GM23248 (cell line): ENCODE measurements around the gene CCR1. TPM values are rescaled to one million over a fixed set of nuclear protein-coding genes. Genes with fewer than 3 reads are reported as not detected.

Experiments used
- DNase-seq: peaks from one replicate; pipeline ENCODE4 v3.0.0-alpha.2; 2015
- H2AFZ ChIP-seq: fragments of 200-600 bp; sonication (generic); 2 replicates; pipeline ENCODE4 v1.6.1; 2016; ENCODE audit warnings: antibody characterized with exemption
- H3F3A ChIP-seq: fragments of 200-600 bp; sonication (generic); 2 replicates; pipeline ENCODE4 v1.6.1; 2016; ENCODE audit warnings: mild to moderate bottlenecking, antibody characterized with exemption, mixed run types; ENCODE audit not compliant: insufficient read depth
- H3K27ac ChIP-seq: fragments of 200-600 bp; sonication (generic); 2 replicates; pipeline ENCODE4 v1.5.1; 2016; ENCODE audit warnings: mild to moderate bottlenecking
- H3K27me3 ChIP-seq: fragments of 200-600 bp; sonication (generic); replicated peaks from 2 replicates; pipeline ENCODE4 v1.6.1; 2016; ENCODE audit warnings: mild to moderate bottlenecking; ENCODE audit not compliant: insufficient read depth
- H3K36me3 ChIP-seq: fragments of 200-600 bp; sonication (generic); 2 replicates; pipeline ENCODE4 v1.6.1; 2016; ENCODE audit warnings: low read depth, mild to moderate bottlenecking
- H3K4me1 ChIP-seq: fragments of 200-600 bp; sonication (generic); 2 replicates; pipeline ENCODE4 v1.6.1; 2016; ENCODE audit warnings: mild to moderate bottlenecking; ENCODE audit not compliant: insufficient read depth
- H3K4me2 ChIP-seq: fragments of 200-600 bp; sonication (generic); one replicate; pipeline ENCODE4 v1.6.1; 2016; ENCODE audit warnings: mild to moderate bottlenecking; ENCODE audit not compliant: unreplicated experiment
- H3K4me3 ChIP-seq: fragments of 200-600 bp; sonication (generic); 2 replicates; pipeline ENCODE4 v1.5.1; 2016; ENCODE audit warnings: mild to moderate bottlenecking
- H3K79me2 ChIP-seq: fragments of 200-600 bp; sonication (generic); 2 replicates; pipeline ENCODE4 v1.6.1; 2016; ENCODE audit warnings: mild to moderate bottlenecking; ENCODE audit not compliant: insufficient read depth
- H3K9ac ChIP-seq: fragments of 200-600 bp; sonication (generic); 2 replicates; pipeline ENCODE4 v1.6.1; 2016; ENCODE audit warnings: mild to moderate bottlenecking
- H3K9me2 ChIP-seq: fragments of 200-600 bp; sonication (generic); 2 replicates; pipeline ENCODE4 v1.6.1; 2016; ENCODE audit warnings: mixed run types, mild to moderate bottlenecking, moderate library complexity; ENCODE audit not compliant: insufficient read depth
- H3K9me3 ChIP-seq: fragments of 200-600 bp; sonication (generic); one replicate; pipeline ENCODE4 v1.6.1; 2017; ENCODE audit warnings: low read depth
- H4K20me1 ChIP-seq: fragments of 200-600 bp; sonication (generic); 2 replicates; pipeline ENCODE4 v1.6.0; 2016; ENCODE audit not compliant: insufficient read depth
- EZH2 ChIP-seq: fragments of 200-600 bp; sonication (generic); IDR thresholded peaks from 2 replicates; pipeline ENCODE4 v1.6.1; 2018; ENCODE audit warnings: antibody characterized with exemption, mild to moderate bottlenecking; ENCODE audit not compliant: insufficient read depth, poor library complexity, severe bottlenecking
- EZH2phosphoT487 ChIP-seq: fragments of 200-600 bp; sonication (generic); IDR thresholded peaks from 2 replicates; pipeline ENCODE4 v1.6.1; 2018; ENCODE audit warnings: antibody characterized with exemption, moderate library complexity, mild to moderate bottlenecking, low read depth; ENCODE audit not compliant: insufficient read depth
- WGBS, 2 experiments: methylation state at CpG; one replicate each; pipeline ENCODE4 v1.1.6; 2015 to 2017; ENCODE audit warnings: low lambda C conversion rate in 2 of 2, low coverage in 1 of 2; ENCODE audit errors: missing lambda C conversion rate in 2 of 2; 5-methylcytosine and 5-hydroxymethylcytosine counted together
- in situ Hi-C: fragments of 300-500 bp; cut with MboI; formaldehyde crosslinking; loops from 2 replicates; pipeline ENCODE4 v1.15.0; 2020
- polyA plus RNA-seq: library from polyadenylated mRNA; unstranded; fragments of >200 nt; fragmentation: Nextera tagmentation; extraction: Ambion mirVana; gene quantifications from 2 replicates; pipeline ENCODE4 v1.2.1, GENCODE V29; 2016
- total RNA-seq: library from RNA; depleted of rRNA; stranded (reverse); fragments of >200 nt; shearing (Covaris generic); gene quantifications from 2 replicates; pipeline ENCODE4 v1.2.3, GENCODE V29; 2014

CCR1 gene
- total and polyA plus RNA-seq, 2 experiments from 2014 or later, result not detected

- 17 to 21% methylated on average over 5 of the region's 5 CpGs for WGBS, 2 experiments
- Histone ChIP-seq H2AFZ (no peak overlapping the region), H4K20me1 (no peaks in the 10 kb centered on the region), H3K27ac (no peak overlapping the region), H3F3A (no peaks in the 10 kb centered on the region; the same call in 1 of the 2 replicates), H3K79me2 (no peaks in the 10 kb centered on the region), H3K36me3 (no peaks in the 10 kb centered on the region), H3K9me3 (no peaks in the 10 kb centered on the region), H3K4me1 (0 out of 2 replicates have a peak, but pooled peaks cover 2% of the 10 kb centered on the region), H3K27me3 (peaks cover 64% of the 10 kb centered on the region), H3K9me2 (no peaks in the 10 kb centered on the region), H3K4me2 (peak overlapping the region; percentile 19), H3K9ac (no peak overlapping the region), H3K4me3 (no peak overlapping the region)
- in situ Hi-C loops, result no loop called here
- TF ChIP-seq EZH2 (no peak), EZH2phosphoT487 (no peak)
- DNase-seq, result peak; percentile 84
Measured at GRCh38 chr3:46228260-46229242, 20.4 kb upstream of the CCR1 start.

- no peak for DNase-seq
- no peaks in the 10 kb centered on the region for H3K9me2 ChIP-seq
- no peaks in the 10 kb centered on the region for H3K36me3 ChIP-seq
- no peaks in the 10 kb centered on the region for H3F3A ChIP-seq
- H3K9ac ChIP-seq, result no peak overlapping the region
- no peak overlapping the region for H3K27ac ChIP-seq
- H2AFZ ChIP-seq, result no peak overlapping the region
- H3K9me3 ChIP-seq, result no peaks in the 10 kb centered on the region
- H3K4me3 ChIP-seq, result no peak overlapping the region
- no peaks in the 10 kb centered on the region for H3K79me2 ChIP-seq
- in situ Hi-C loops, result no loop called here
- TF ChIP-seq EZH2phosphoT487 (no peak), EZH2 (no peak)
- H4K20me1 ChIP-seq, result no peaks in the 10 kb centered on the region
- 46 to 48% methylated on average over 7 of the region's 7 CpGs for WGBS, 2 experiments
- H3K27me3 ChIP-seq, result peaks cover 39% of the 10 kb centered on the region
- no peak overlapping the region for H3K4me2 ChIP-seq
- H3K4me1 ChIP-seq, result no peaks in the 10 kb centered on the region
Measured at GRCh38 chr3:46222435-46223161, 14.5 kb upstream of the CCR1 start.

GRCh38 chr3:46221938-46222337 is 13.8 kb upstream of the CCR1 start:
- in situ Hi-C loops, result no loop called here
- 60 to 71% methylated on average over 1 of the region's 1 CpG for WGBS, 2 experiments

GRCh38 chr3:46221391-46221790 is 13.3 kb upstream of the CCR1 start:
- H3F3A ChIP-seq, result no peaks in the 10 kb centered on the region
- TF ChIP-seq EZH2, result no peak
- no peak for TF ChIP-seq EZH2phosphoT487
- no peaks in the 10 kb centered on the region for H3K79me2 ChIP-seq
- H3K36me3 ChIP-seq, result no peaks in the 10 kb centered on the region
- H3K4me3 ChIP-seq, result no peak overlapping the region
- H4K20me1 ChIP-seq, result no peaks in the 10 kb centered on the region
- no peak overlapping the region for H3K9ac ChIP-seq
- no peak overlapping the region for H3K4me2 ChIP-seq
- no peaks in the 10 kb centered on the region for H3K4me1 ChIP-seq
- H3K9me3 ChIP-seq, result no peaks in the 10 kb centered on the region
- peaks cover 30% of the 10 kb centered on the region for H3K27me3 ChIP-seq
- DNase-seq, result no peak
- no peaks in the 10 kb centered on the region for H3K9me2 ChIP-seq
- H3K27ac ChIP-seq, result no peak overlapping the region
- in situ Hi-C loops, result no loop called here
- 48 to 53% methylated on average over 4 of the region's 4 CpGs for WGBS, 2 experiments
- H2AFZ ChIP-seq, result no peak overlapping the region

More at GRCh38 chr3:46221938-46222337, 13.8 kb upstream of the CCR1 start:
- H2AFZ ChIP-seq, result no peak overlapping the region
- no peaks in the 10 kb centered on the region for H3K9me2 ChIP-seq
- no peak overlapping the region for H3K9ac ChIP-seq
- H3F3A ChIP-seq, result no peaks in the 10 kb centered on the region
- no peaks in the 10 kb centered on the region for H3K9me3 ChIP-seq
- H3K4me2 ChIP-seq, result no peak overlapping the region
- no peaks in the 10 kb centered on the region for H4K20me1 ChIP-seq
- H3K4me1 ChIP-seq, result no peaks in the 10 kb centered on the region
- TF ChIP-seq EZH2 (no peak), EZH2phosphoT487 (no peak)
- H3K27ac ChIP-seq, result no peak overlapping the region
- H3K36me3 ChIP-seq, result no peaks in the 10 kb centered on the region
- no peak for DNase-seq
- peaks cover 36% of the 10 kb centered on the region for H3K27me3 ChIP-seq
- no peaks in the 10 kb centered on the region for H3K79me2 ChIP-seq
- H3K4me3 ChIP-seq, result no peak overlapping the region
